Measurements from ENCODE around the gene STK25. TPM values are rescaled to one million over a fixed set of nuclear protein-coding genes. Genes with fewer than 3 reads are reported as not detected.

Gene STK25
- total and polyA plus RNA-seq, 2 experiments from 2014 or later = 125 to 304 TPM

GRCh38 chr2:241443486-241444223 is 64.7 kb downstream of the STK25 start:
- Histone ChIP-seq H4K20me1 (replicated peaks; ENCODE audit: insufficient read depth) (no peaks in the 10 kb centered on the region), H3K4me2 (no peak overlapping the region), H3K4me1 (ENCODE audit: insufficient read depth) (no peaks in the 10 kb centered on the region), H3K9me2 (ENCODE audit: insufficient read depth) (no peaks in the 10 kb centered on the region), H3K27ac (ENCODE audit: low read depth) (no peak overlapping the region), H3F3A (replicated peaks; ENCODE audit: low read depth) (no peaks in the 10 kb centered on the region), H3K36me3 (ENCODE audit: insufficient read depth) (no peaks in the 10 kb centered on the region; the same call in 1 of the 2 replicates), H2AFZ (no peak overlapping the region), H3K4me3 (no peak overlapping the region), H3K79me2 (replicated peaks; ENCODE audit: insufficient read depth) (no peaks in the 10 kb centered on the region), H3K27me3 (ENCODE audit: insufficient read depth) (no peaks in the 10 kb centered on the region)
- ATAC-seq (no peak), DNase-seq (ENCODE audit: low spot score) (no peak)
- H3K27ac Mint-ChIP-seq = no peak overlapping the region
- no peaks in the 10 kb centered on the region for H3K9me3 Mint-ChIP-seq
- no peaks in the 10 kb centered on the region for H3K4me1 Mint-ChIP-seq
- TF ChIP-seq STAT1 (IDR thresholded peaks at IDR 0.05; ENCODE audit: unreplicated experiment) (no peak), CTCF (conservative IDR thresholded peaks at IDR 0.05; ENCODE audit: low read depth in 2 of 2) (no peak), JUNB (IDR thresholded peaks at IDR 0.05; ENCODE audit: unreplicated experiment) (no peak), ETS1 (IDR thresholded peaks at IDR 0.05) (no peak), EZH2 (IDR thresholded peaks at IDR 0.05; ENCODE audit: low read depth, unreplicated experiment) (no peak), CREB1 (CRISPR knock-in tag; IDR thresholded peaks at IDR 0.05; ENCODE audit: low read depth) (no peak), EZH2phosphoT487 (IDR thresholded peaks at IDR 0.05; ENCODE audit: unreplicated experiment) (no peak), NANOG (IDR thresholded peaks at IDR 0.05; ENCODE audit: borderline replicate concordance) (no peak), POLR2AphosphoS5 (IDR thresholded peaks at IDR 0.05; ENCODE audit: low read depth) (no peak), ZNF331 (CRISPR knock-in tag; IDR thresholded peaks at IDR 0.05; ENCODE audit: low read depth) (no peak), ZNF114 (CRISPR knock-in tag; IDR thresholded peaks at IDR 0.05) (no peak), ZNF462 (CRISPR knock-in tag; IDR thresholded peaks at IDR 0.05) (no peak)
- TF ChIP-seq, protein P1, sequence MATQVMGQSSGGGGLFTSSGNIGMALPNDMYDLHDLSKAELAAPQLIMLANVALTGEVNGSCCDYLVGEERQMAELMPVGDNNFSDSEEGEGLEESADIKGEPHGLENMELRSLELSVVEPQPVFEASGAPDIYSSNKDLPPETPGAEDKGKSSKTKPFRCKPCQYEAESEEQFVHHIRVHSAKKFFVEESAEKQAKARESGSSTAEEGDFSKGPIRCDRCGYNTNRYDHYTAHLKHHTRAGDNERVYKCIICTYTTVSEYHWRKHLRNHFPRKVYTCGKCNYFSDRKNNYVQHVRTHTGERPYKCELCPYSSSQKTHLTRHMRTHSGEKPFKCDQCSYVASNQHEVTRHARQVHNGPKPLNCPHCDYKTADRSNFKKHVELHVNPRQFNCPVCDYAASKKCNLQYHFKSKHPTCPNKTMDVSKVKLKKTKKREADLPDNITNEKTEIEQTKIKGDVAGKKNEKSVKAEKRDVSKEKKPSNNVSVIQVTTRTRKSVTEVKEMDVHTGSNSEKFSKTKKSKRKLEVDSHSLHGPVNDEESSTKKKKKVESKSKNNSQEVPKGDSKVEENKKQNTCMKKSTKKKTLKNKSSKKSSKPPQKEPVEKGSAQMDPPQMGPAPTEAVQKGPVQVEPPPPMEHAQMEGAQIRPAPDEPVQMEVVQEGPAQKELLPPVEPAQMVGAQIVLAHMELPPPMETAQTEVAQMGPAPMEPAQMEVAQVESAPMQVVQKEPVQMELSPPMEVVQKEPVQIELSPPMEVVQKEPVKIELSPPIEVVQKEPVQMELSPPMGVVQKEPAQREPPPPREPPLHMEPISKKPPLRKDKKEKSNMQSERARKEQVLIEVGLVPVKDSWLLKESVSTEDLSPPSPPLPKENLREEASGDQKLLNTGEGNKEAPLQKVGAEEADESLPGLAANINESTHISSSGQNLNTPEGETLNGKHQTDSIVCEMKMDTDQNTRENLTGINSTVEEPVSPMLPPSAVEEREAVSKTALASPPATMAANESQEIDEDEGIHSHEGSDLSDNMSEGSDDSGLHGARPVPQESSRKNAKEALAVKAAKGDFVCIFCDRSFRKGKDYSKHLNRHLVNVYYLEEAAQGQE (IDR thresholded peaks at IDR 0.05; ENCODE audit: unreplicated experiment) = no peak
- H3K36me3 Mint-ChIP-seq (ENCODE audit: low read depth) = peaks cover 10% of the 10 kb centered on the region; the same call in 2 of the 3 replicates
- peaks cover 4% of the 10 kb centered on the region for H3K27me3 Mint-ChIP-seq (ENCODE audit: insufficient read depth, low read depth, poor library complexity)
- no peak overlapping the region for H3K4me3 Mint-ChIP-seq
